Fibroblast of lung (primary cell): ENCODE data around the gene TUFT1. TPM values are rescaled to one million over a fixed set of nuclear protein-coding genes. Genes with fewer than 3 reads are reported as not detected.

Experiments
- DNase-seq, 2 donors: peaks; one replicate each; pipeline versions ENCODE4 v3.0.0 to v3.0.0-alpha.2; 2010; ENCODE audit warnings: low read depth in 2 of 2
- H2AFZ ChIP-seq: 2 replicates; pipeline ENCODE4 v1.5.1; 2012; ENCODE audit warnings: low read length, control low read depth, inconsistent platforms
- H3K27ac ChIP-seq: 2 replicates; pipeline ENCODE4 v1.5.1; 2011; ENCODE audit warnings: low read length, control low read depth; ENCODE audit not compliant: insufficient read depth
- H3K27me3 ChIP-seq: 2 replicates; pipeline ENCODE4 v1.5.1; 2011; ENCODE audit warnings: mild to moderate bottlenecking, low read length; ENCODE audit not compliant: control insufficient read depth, insufficient read depth
- H3K36me3 ChIP-seq: 2 replicates; pipeline ENCODE4 v1.5.1; 2011; ENCODE audit warnings: low read length; ENCODE audit not compliant: control insufficient read depth, insufficient read depth
- H3K4me1 ChIP-seq: 2 replicates; pipeline ENCODE4 v1.5.1; 2011; ENCODE audit warnings: low read length; ENCODE audit not compliant: control insufficient read depth, insufficient read depth; ENCODE audit errors: extremely low read depth
- H3K4me2 ChIP-seq: 2 replicates; pipeline ENCODE4 v1.5.1; 2011; ENCODE audit warnings: low read length, control low read depth; ENCODE audit not compliant: insufficient read depth; ENCODE audit errors: extremely low read depth
- H3K4me3 ChIP-seq, 4 experiments: fragments of 200-600 bp in 1 of 4; sonication (generic) in 1 of 4; replicated peaks in 1 of 4; 2 replicates each; pipeline ENCODE4 v1.5.1; 2011 to 2016; ENCODE audit warnings: low read length in 4 of 4, low read depth in 3 of 4, mild to moderate bottlenecking in 3 of 4, control low read depth in 2 of 4, inconsistent platforms in 1 of 4, mixed read lengths in 1 of 4; ENCODE audit not compliant: insufficient read depth in 1 of 4; ENCODE audit errors: control extremely low read depth in 1 of 4
- H3K79me2 ChIP-seq: 2 replicates; pipeline ENCODE4 v1.5.1; 2012; ENCODE audit warnings: mild to moderate bottlenecking, low read length, inconsistent platforms; ENCODE audit not compliant: control insufficient read depth, insufficient read depth
- H3K9ac ChIP-seq: 2 replicates; pipeline ENCODE4 v1.5.1; 2011; ENCODE audit warnings: mild to moderate bottlenecking, low read length, control low read depth; ENCODE audit not compliant: insufficient read depth
- H3K9me3 ChIP-seq: 2 replicates; pipeline ENCODE4 v1.5.1; 2012; ENCODE audit warnings: low read depth, low read length; ENCODE audit not compliant: control insufficient read depth, insufficient read depth
- H4K20me1 ChIP-seq: 2 replicates; pipeline ENCODE4 v1.5.1; 2011; ENCODE audit warnings: low read length; ENCODE audit not compliant: control insufficient read depth, insufficient read depth; ENCODE audit errors: extremely low read depth
- EZH2 ChIP-seq: IDR thresholded peaks from 2 replicates; pipeline ENCODE4 v1.5.1; 2012; ENCODE audit warnings: low read length, control low read depth, mild to moderate bottlenecking; ENCODE audit errors: missing control alignments
- polyA plus RNA-seq, 2 donors: library from polyadenylated mRNA; depleted of rRNA in 1 of 2; stranded (reverse) in 1 of 2; unstranded in 1 of 2; fragments of >200 nt; gene quantifications; 2 replicates each; pipeline ENCODE4 v1.2.1, GENCODE V29; 2011 to 2012; ENCODE audit warnings: missing spikeins in 1 of 2
- total RNA-seq: library from RNA; depleted of rRNA; stranded (reverse); fragments of >200 nt; gene quantifications from 2 replicates; pipeline ENCODE4 v1.2.1, GENCODE V29; 2014
- TF ChIP-seq, protein P1 (sequence below), 2 donors: IDR thresholded peaks in 1 of 2; conservative IDR thresholded peaks in 1 of 2; 1 replicate in 1 of 2; 2 replicates in 1 of 2; pipeline ENCODE4 v1.5.1; 2011 to 2012; ENCODE audit warnings: low read length in 2 of 2, control low read depth in 1 of 2, inconsistent platforms in 1 of 2, low read depth in 1 of 2, mild to moderate bottlenecking in 1 of 2

Gene TUFT1
- total and polyA plus RNA-seq, 2 donors (not counting 1 experiment from before 2014, with no cell fraction given): 18.2 to 24.7 TPM

DNA sequence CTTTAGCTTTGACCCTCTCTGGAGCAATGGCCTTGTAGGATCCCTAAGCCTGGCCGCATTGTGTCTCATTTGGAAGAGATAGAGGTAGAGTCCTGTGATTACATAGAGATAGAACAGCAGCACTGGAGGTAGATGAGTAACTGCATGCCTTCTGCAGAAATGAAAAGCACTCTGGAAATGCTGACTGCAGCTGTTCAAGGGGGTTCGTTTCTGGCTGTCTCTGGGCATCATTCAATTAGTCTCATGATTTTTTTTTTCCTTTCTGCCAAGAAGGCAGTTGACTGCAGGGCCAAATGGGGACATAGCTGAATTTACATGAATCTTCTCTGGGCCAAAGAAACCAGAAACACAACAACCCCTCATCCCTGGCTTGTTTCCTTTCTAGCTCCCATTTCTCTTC is 43.7 kb downstream of the TUFT1 start:
- TF ChIP-seq EZH2: no peak
- TF ChIP-seq, protein P1, sequence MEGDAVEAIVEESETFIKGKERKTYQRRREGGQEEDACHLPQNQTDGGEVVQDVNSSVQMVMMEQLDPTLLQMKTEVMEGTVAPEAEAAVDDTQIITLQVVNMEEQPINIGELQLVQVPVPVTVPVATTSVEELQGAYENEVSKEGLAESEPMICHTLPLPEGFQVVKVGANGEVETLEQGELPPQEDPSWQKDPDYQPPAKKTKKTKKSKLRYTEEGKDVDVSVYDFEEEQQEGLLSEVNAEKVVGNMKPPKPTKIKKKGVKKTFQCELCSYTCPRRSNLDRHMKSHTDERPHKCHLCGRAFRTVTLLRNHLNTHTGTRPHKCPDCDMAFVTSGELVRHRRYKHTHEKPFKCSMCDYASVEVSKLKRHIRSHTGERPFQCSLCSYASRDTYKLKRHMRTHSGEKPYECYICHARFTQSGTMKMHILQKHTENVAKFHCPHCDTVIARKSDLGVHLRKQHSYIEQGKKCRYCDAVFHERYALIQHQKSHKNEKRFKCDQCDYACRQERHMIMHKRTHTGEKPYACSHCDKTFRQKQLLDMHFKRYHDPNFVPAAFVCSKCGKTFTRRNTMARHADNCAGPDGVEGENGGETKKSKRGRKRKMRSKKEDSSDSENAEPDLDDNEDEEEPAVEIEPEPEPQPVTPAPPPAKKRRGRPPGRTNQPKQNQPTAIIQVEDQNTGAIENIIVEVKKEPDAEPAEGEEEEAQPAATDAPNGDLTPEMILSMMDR (conservative IDR thresholded peaks at IDR 0.05 in 1 of 2, IDR thresholded peaks at IDR 0.05 in 1 of 2; ENCODE audit: low read depth in 1 of 2, low read length in 2 of 2): no peak
- no peak overlapping the region for H3K4me3 ChIP-seq
- no peaks in the 10 kb centered on the region for H4K20me1 ChIP-seq
- H3K4me2 ChIP-seq: no peak overlapping the region
- no peak overlapping the region for H3K9ac ChIP-seq
- no peaks in the 10 kb centered on the region for H3K9me3 ChIP-seq
- no peak for DNase-seq
- no peak overlapping the region for H2AFZ ChIP-seq
- no peaks in the 10 kb centered on the region for H3K4me1 ChIP-seq
- no peaks in the 10 kb centered on the region for H3K36me3 ChIP-seq
- no peak overlapping the region for H3K27ac ChIP-seq
- H3K79me2 ChIP-seq: no peaks in the 10 kb centered on the region
- no peaks in the 10 kb centered on the region for H3K27me3 ChIP-seq

DNA sequence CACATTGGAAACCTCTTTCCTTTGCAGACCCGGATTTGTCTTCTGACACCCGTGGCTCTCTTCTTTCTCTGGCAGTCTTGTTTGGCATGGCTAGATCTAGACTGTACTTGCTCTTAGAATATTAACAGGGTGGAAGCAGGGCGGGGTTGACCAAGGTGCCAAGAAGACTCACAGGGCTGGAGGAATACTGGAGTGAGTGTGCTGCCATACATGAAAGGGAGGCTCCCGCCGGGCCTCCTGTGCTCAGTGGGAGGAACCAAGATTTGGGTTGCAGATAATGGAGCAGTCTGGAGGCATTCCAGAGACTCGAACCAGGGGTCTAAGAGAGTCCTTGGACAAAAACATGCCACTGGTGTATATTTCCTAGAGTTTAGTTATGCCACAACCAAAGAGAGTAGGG is 44.2 kb downstream of the TUFT1 start:
- Histone ChIP-seq H3K27ac (no peak overlapping the region), H3K9ac (no peak overlapping the region)

DNA sequence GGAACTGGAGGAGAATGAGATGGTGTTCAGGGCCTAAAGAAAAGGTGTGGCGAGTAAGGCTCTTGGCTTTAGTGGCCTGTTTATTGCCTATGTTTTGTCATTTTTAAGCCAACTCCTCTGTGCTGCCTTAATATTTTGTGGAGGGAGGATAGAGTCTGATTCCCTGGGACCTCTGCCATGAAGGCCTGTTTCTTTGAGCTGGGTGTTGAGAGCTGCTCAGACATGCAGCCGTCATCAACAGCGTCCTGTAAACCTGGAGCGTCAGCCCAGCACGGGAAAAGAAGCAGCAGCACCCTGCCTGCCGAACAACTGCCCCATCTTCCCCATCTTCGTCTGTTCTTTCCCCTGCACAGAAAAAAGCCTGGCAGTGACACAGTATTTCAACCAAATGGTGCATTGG is 44.7 kb downstream of the TUFT1 start:
- no peak overlapping the region for H3K27ac ChIP-seq
- H3K4me3 ChIP-seq: no peak overlapping the region
- no peaks in the 10 kb centered on the region for H3K79me2 ChIP-seq
- H2AFZ ChIP-seq: no peak overlapping the region
- H3K27me3 ChIP-seq: no peaks in the 10 kb centered on the region
- DNase-seq: no peak
- no peak overlapping the region for H3K9ac ChIP-seq
- no peaks in the 10 kb centered on the region for H4K20me1 ChIP-seq
- no peak for TF ChIP-seq EZH2
- TF ChIP-seq, protein P1 (conservative IDR thresholded peaks at IDR 0.05 in 1 of 2, IDR thresholded peaks at IDR 0.05 in 1 of 2; ENCODE audit: low read depth in 1 of 2, low read length in 2 of 2): no peak
- no peak overlapping the region for H3K4me2 ChIP-seq
- no peaks in the 10 kb centered on the region for H3K36me3 ChIP-seq
- no peaks in the 10 kb centered on the region for H3K9me3 ChIP-seq
- H3K4me1 ChIP-seq: no peaks in the 10 kb centered on the region

More for the DNA sequence above, 44.2 kb downstream of the TUFT1 start:
- H3K79me2 ChIP-seq: no peaks in the 10 kb centered on the region
- H4K20me1 ChIP-seq: no peaks in the 10 kb centered on the region
- H3K27me3 ChIP-seq: no peaks in the 10 kb centered on the region
- no peaks in the 10 kb centered on the region for H3K36me3 ChIP-seq
- H2AFZ ChIP-seq: no peak overlapping the region
- H3K9me3 ChIP-seq: no peaks in the 10 kb centered on the region
- H3K4me1 ChIP-seq: no peaks in the 10 kb centered on the region
- H3K4me2 ChIP-seq: no peak overlapping the region
- DNase-seq: no peak
- H3K4me3 ChIP-seq: no peak overlapping the region
- TF ChIP-seq EZH2: no peak
- TF ChIP-seq, protein P1 (conservative IDR thresholded peaks at IDR 0.05 in 1 of 2, IDR thresholded peaks at IDR 0.05 in 1 of 2; ENCODE audit: low read depth in 1 of 2, low read length in 2 of 2): no peak
